ENCODE data around the gene MUCL3.

Gene MUCL3

DNA sequence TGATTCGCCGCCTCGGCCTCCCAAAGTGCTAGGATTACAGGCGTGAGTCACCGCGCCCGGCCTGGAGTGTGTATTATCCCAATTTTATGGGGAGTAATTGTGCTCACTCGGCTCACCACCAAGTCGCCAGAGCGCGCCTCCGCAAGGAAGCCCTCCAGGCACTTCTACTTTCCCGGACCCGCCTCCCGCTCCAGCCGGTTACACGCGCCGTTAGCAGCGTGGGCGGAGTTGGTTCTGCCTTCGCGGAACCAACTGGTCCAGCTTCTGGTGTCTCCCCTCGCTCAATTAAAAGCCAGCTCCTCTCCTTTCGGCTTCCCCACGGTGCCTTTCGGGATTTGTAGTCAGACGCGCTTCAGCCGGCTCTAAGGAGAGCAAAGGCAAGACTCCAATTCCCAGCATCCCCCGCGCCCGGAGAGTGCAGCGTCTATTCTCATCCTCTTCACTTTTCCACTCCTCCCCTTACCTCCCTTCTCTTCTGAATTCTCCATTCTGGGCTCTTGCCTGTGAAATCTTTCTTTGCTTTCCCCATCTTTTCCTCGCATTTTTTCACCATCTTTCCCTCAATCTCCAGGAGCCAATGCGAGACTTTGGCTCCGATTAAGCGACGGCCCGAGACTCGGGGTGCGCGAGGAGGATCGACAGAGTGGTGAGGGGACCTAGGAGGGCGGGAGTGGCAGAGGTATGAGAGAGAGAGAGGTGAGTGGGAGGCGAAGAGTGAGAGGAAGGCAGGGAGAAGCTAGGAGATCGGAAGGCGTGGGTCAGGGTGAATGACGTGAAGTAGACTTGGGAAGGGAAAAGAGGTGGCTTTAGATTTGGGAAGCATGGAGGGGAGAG, 32.8 kb upstream of the MUCL3 start, which contains the start of gene GTF2H4:
GTF2H4 (plus strand) TSS at position 450 of the 834 bp plus-strand sequence.
- TF ChIP-seq, protein P1, sequence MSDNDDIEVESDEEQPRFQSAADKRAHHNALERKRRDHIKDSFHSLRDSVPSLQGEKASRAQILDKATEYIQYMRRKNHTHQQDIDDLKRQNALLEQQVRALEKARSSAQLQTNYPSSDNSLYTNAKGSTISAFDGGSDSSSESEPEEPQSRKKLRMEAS (IDR thresholded peaks at IDR 0.05): peak; percentile 81
- TF ChIP-seq TAF1 (IDR thresholded peaks at IDR 0.05; ENCODE audit: low read depth) (peak; percentile 59; the same call in 1 of the 2 replicates), TCF12 (IDR thresholded peaks at IDR 0.05; ENCODE audit: low read depth) (peak; percentile 68), YY1 (IDR thresholded peaks at IDR 0.05; ENCODE audit: low read depth) (peak; percentile 45), RAD21 (IDR thresholded peaks at IDR 0.05; ENCODE audit: low read depth) (no peak), CREB1 (IDR thresholded peaks at IDR 0.05; ENCODE audit: low read depth) (no peak), TEAD4 (IDR thresholded peaks at IDR 0.05) (no peak), EGR1 (IDR thresholded peaks at IDR 0.05) (peak; percentile 98), CEBPB (IDR thresholded peaks at IDR 0.05) (no peak), FOXM1 (IDR thresholded peaks at IDR 0.05; ENCODE audit: borderline replicate concordance, low read depth) (no peak), NFIC (IDR thresholded peaks at IDR 0.05) (peak; percentile 37; the same call in 1 of the 2 replicates), EP300 (IDR thresholded peaks at IDR 0.05; ENCODE audit: borderline replicate concordance) (no peak), ZBTB7A (IDR thresholded peaks at IDR 0.05; ENCODE audit: low read depth) (no peak)
- TF ChIP-seq, protein P2, sequence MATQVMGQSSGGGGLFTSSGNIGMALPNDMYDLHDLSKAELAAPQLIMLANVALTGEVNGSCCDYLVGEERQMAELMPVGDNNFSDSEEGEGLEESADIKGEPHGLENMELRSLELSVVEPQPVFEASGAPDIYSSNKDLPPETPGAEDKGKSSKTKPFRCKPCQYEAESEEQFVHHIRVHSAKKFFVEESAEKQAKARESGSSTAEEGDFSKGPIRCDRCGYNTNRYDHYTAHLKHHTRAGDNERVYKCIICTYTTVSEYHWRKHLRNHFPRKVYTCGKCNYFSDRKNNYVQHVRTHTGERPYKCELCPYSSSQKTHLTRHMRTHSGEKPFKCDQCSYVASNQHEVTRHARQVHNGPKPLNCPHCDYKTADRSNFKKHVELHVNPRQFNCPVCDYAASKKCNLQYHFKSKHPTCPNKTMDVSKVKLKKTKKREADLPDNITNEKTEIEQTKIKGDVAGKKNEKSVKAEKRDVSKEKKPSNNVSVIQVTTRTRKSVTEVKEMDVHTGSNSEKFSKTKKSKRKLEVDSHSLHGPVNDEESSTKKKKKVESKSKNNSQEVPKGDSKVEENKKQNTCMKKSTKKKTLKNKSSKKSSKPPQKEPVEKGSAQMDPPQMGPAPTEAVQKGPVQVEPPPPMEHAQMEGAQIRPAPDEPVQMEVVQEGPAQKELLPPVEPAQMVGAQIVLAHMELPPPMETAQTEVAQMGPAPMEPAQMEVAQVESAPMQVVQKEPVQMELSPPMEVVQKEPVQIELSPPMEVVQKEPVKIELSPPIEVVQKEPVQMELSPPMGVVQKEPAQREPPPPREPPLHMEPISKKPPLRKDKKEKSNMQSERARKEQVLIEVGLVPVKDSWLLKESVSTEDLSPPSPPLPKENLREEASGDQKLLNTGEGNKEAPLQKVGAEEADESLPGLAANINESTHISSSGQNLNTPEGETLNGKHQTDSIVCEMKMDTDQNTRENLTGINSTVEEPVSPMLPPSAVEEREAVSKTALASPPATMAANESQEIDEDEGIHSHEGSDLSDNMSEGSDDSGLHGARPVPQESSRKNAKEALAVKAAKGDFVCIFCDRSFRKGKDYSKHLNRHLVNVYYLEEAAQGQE (IDR thresholded peaks at IDR 0.05; ENCODE audit: low read depth): 0 out of 2 replicates have a peak, but pooled peaks have one; percentile 17
- TF ChIP-seq, protein P3, sequence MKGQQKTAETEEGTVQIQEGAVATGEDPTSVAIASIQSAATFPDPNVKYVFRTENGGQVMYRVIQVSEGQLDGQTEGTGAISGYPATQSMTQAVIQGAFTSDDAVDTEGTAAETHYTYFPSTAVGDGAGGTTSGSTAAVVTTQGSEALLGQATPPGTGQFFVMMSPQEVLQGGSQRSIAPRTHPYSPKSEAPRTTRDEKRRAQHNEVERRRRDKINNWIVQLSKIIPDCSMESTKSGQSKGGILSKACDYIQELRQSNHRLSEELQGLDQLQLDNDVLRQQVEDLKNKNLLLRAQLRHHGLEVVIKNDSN (IDR thresholded peaks at IDR 0.05): peak; percentile 57

DNA sequence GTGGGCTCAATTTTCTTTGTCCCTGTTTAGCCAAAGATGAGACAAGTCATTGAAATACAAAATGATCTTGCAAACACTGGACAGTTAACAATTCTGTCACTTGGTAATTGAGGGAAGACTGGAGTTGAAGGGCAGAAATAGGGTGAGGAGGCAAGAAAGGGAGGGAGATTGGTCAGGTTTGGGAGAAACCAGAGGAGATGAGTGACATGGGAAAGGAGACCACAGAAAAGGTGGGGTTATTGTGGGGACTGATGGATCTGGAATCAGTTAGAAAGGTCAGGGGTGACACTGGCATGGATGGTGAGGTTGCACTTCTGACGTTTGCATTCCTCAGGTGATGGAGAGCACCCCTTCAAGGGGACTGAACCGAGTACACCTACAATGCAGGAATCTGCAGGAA, 32.1 kb upstream of the MUCL3 start:
- TF ChIP-seq TCF12 (IDR thresholded peaks at IDR 0.05; ENCODE audit: low read depth) (no peak), RAD21 (IDR thresholded peaks at IDR 0.05; ENCODE audit: low read depth) (no peak), TEAD4 (IDR thresholded peaks at IDR 0.05) (no peak), TAF1 (IDR thresholded peaks at IDR 0.05; ENCODE audit: low read depth) (no peak), YY1 (IDR thresholded peaks at IDR 0.05; ENCODE audit: low read depth) (no peak), NFIC (IDR thresholded peaks at IDR 0.05) (no peak), EP300 (IDR thresholded peaks at IDR 0.05; ENCODE audit: borderline replicate concordance) (no peak), ZBTB7A (IDR thresholded peaks at IDR 0.05; ENCODE audit: low read depth) (no peak), FOXM1 (IDR thresholded peaks at IDR 0.05; ENCODE audit: borderline replicate concordance, low read depth) (no peak), CEBPB (IDR thresholded peaks at IDR 0.05) (no peak), EGR1 (IDR thresholded peaks at IDR 0.05) (no peak), CREB1 (IDR thresholded peaks at IDR 0.05; ENCODE audit: low read depth) (no peak)
- TF ChIP-seq, protein P2 (IDR thresholded peaks at IDR 0.05; ENCODE audit: low read depth): no peak
- TF ChIP-seq, protein P1 (IDR thresholded peaks at IDR 0.05): no peak
- TF ChIP-seq, protein P3 (IDR thresholded peaks at IDR 0.05): no peak

DNA sequence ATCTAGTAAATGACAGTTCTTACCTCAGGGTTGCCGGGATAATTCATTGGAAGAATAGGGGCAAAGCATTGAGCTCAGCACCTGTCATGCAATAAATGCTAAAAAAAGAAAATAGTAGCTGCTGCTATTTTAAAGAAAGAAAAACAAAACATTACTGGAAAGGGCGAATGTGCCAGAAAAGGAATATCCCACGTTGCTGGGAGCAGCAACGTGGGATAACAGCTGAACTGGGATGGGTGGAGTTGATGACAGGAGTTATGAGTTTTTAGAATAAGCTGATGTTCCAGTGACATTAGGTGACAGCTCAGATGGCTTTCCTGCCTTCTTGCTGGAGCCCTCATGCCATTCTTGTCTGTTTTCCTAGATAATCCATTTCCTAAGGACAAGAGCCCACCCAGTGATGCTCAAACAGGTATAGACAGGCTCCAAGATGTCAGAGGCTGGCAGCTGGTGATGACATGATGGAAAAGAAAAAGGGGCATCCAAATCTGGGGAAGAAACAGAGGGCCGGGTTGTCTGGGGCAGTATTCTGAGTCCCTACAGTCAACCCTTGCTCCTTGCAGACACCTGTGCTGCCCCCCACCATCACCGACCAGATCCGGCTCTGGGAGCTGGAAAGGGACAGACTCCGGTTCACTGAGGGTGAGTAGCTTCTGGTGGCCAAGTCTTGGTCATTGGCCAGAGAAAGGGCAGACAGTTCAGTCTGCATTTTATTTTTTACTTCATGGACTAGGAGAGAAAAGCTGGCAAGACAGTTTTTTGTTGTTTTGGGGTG, 27.8 kb upstream of the MUCL3 start:
- no peak for TF ChIP-seq RAD21 (IDR thresholded peaks at IDR 0.05; ENCODE audit: low read depth)
- TF ChIP-seq ZBTB7A (IDR thresholded peaks at IDR 0.05; ENCODE audit: low read depth): no peak
- no peak for TF ChIP-seq TEAD4 (IDR thresholded peaks at IDR 0.05)
- no peak for TF ChIP-seq NFIC (IDR thresholded peaks at IDR 0.05)
- TF ChIP-seq EGR1 (IDR thresholded peaks at IDR 0.05): no peak
- TF ChIP-seq TAF1 (IDR thresholded peaks at IDR 0.05; ENCODE audit: low read depth): no peak
- TF ChIP-seq, protein P3 (IDR thresholded peaks at IDR 0.05): no peak
- no peak for TF ChIP-seq YY1 (IDR thresholded peaks at IDR 0.05; ENCODE audit: low read depth)
- no peak for TF ChIP-seq CEBPB (IDR thresholded peaks at IDR 0.05)
- no peak for TF ChIP-seq TCF12 (IDR thresholded peaks at IDR 0.05; ENCODE audit: low read depth)
- TF ChIP-seq, protein P1 (IDR thresholded peaks at IDR 0.05): no peak
- no peak for TF ChIP-seq FOXM1 (IDR thresholded peaks at IDR 0.05; ENCODE audit: borderline replicate concordance, low read depth)
- TF ChIP-seq, protein P2 (IDR thresholded peaks at IDR 0.05; ENCODE audit: low read depth): no peak
- no peak for TF ChIP-seq EP300 (IDR thresholded peaks at IDR 0.05; ENCODE audit: borderline replicate concordance)
- no peak for TF ChIP-seq CREB1 (IDR thresholded peaks at IDR 0.05; ENCODE audit: low read depth)

All from Ishikawa (cell line).